GM21528 (cell line): Measurements from ENCODE around the gene MRPL40.

Experiments
- ATAC-seq: cut with Tn5 transposase; IDR thresholded peaks from one replicate; pipeline ENCODE4 v1.9.1; 2021; ENCODE audit warnings: mild to moderate bottlenecking, moderate library complexity; ENCODE audit not compliant: unreplicated experiment, low FRiP score

Gene MRPL40

GRCh38 chr22:19456541-19456940 is 24.2 kb downstream of the MRPL40 start:
- ATAC-seq = no peak

- ATAC-seq = no peak
Measured at GRCh38 chr22:19457828-19458428, 25.6 kb downstream of the MRPL40 start.

GRCh38 chr22:19460036-19460435 is 27.7 kb downstream of the MRPL40 start:
- ATAC-seq = no peak

GRCh38 chr22:19461506-19461905 is 29.2 kb downstream of the MRPL40 start:
- no peak for ATAC-seq

GRCh38 chr22:19463008-19463407 is 30.7 kb downstream of the MRPL40 start:
- no peak for ATAC-seq

GRCh38 chr22:19463491-19464469 is 31.4 kb downstream of the MRPL40 start:
- ATAC-seq = no peak

- ATAC-seq = no peak
Measured at GRCh38 chr22:19464546-19464945, 32.2 kb downstream of the MRPL40 start.

- no peak for ATAC-seq
Measured at GRCh38 chr22:19464975-19465374, 32.6 kb downstream of the MRPL40 start.

- no peak for ATAC-seq
Measured at GRCh38 chr22:19466126-19466716, 33.9 kb downstream of the MRPL40 start.

GRCh38 chr22:19466848-19467752 is 34.8 kb downstream of the MRPL40 start:
- no peak for ATAC-seq

GRCh38 chr22:19467912-19468311 is 35.6 kb downstream of the MRPL40 start:
- no peak for ATAC-seq

GRCh38 chr22:19469421-19469820 is 37.1 kb downstream of the MRPL40 start:
- ATAC-seq = no peak

GRCh38 chr22:19470010-19470409 is 37.7 kb downstream of the MRPL40 start:
- ATAC-seq = no peak

- no peak for ATAC-seq
Measured at GRCh38 chr22:19471572-19471971, 39.2 kb downstream of the MRPL40 start.

- no peak for ATAC-seq
Measured at GRCh38 chr22:19472233-19472632, 39.9 kb downstream of the MRPL40 start.

- ATAC-seq = no peak
Measured at GRCh38 chr22:19473578-19473977, 41.2 kb downstream of the MRPL40 start.

- ATAC-seq = no peak
Measured at GRCh38 chr22:19476023-19476422, 43.7 kb downstream of the MRPL40 start.

GRCh38 chr22:19477321-19478044 is 45.1 kb downstream of the MRPL40 start:
- ATAC-seq = no peak

- ATAC-seq = no peak
Measured at GRCh38 chr22:19478045-19478900, 45.9 kb downstream of the MRPL40 start.
